GM13976 (cell line): Measurements from ENCODE around the gene FGF8.
A peak's percentile ranks its signal among the peaks of the same experiment; 100 is the strongest.

Source experiments
- DNase-seq: peaks from one replicate; pipeline ENCODE4 v3.0.0; 2012; ENCODE audit warnings: low spot score
- CTCF ChIP-seq: IDR thresholded peaks from 2 replicates; pipeline ENCODE4 v1.5.1; 2012; ENCODE audit warnings: borderline replicate concordance, mild to moderate bottlenecking; ENCODE audit not compliant: insufficient read depth; ENCODE audit errors: extremely low read depth, missing control alignments, control extremely low read depth
- in situ Hi-C: fragments of 300-500 bp; cut with MboI; formaldehyde crosslinking; loops from one replicate; pipeline ENCODE4 v1.12.0; 2022; ENCODE audit warnings: low sequenced_read_pairs, mixed read lengths, inconsistent platforms; ENCODE audit not compliant: unreplicated experiment

FGF8 gene

GRCh38 chr10:101775273-101776160, at the start of gene FGF8:
Gene FGF8 (minus strand): TSS chr10:101776114. CDS start chr10:101775900, 214 bp downstream.
- TF ChIP-seq CTCF: no peak
- peak; percentile 49 for DNase-seq
- in situ Hi-C loops: no loop called here

- in situ Hi-C loops: no loop called here
- DNase-seq: no peak
- no peak for TF ChIP-seq CTCF
Measured at GRCh38 chr10:101824736-101825135, 48.8 kb upstream of the FGF8 start.

GRCh38 chr10:101818872-101819633, 43.1 kb upstream of the FGF8 start:
- in situ Hi-C loops: no loop called here
- peak; percentile 62 for DNase-seq
- TF ChIP-seq CTCF: no peak

- TF ChIP-seq CTCF: no peak
- peak; percentile 94 for DNase-seq
- in situ Hi-C loops: no loop called here
Measured at GRCh38 chr10:101818119-101818871, 42.4 kb upstream of the FGF8 start, which contains the start of gene OGA. Gene OGA (minus strand): TSS chr10:101818444. CDS start chr10:101818022, 422 bp downstream.

- peak; percentile 50 for DNase-seq
- in situ Hi-C loops: no loop called here
- no peak for TF ChIP-seq CTCF
Measured at GRCh38 chr10:101817337-101818118, 41.6 kb upstream of the FGF8 start.
